Colonic mucosa (tissue), 4 donors: ENCODE data around the gene RAD51B. TPM values are rescaled to one million over a fixed set of nuclear protein-coding genes. Genes with fewer than 3 reads are reported as not detected.

Experiments used
- DNase-seq: peaks from one replicate; pipeline ENCODE4 v3.0.0-alpha.2; 2020
- H3K27ac ChIP-seq: fragments of 200-600 bp; one replicate; pipeline ENCODE4 v1.8.0; 2021
- H3K27me3 ChIP-seq: fragments of 200-600 bp; one replicate; pipeline ENCODE4 v1.8.0; 2021
- H3K36me3 ChIP-seq: fragments of 200-600 bp; one replicate; pipeline ENCODE4 v1.8.0; 2021
- H3K4me1 ChIP-seq: fragments of 200-600 bp; one replicate; pipeline ENCODE4 v1.8.0; 2021; ENCODE audit warnings: mild to moderate bottlenecking
- H3K4me3 ChIP-seq: fragments of 200-600 bp; one replicate; pipeline ENCODE4 v1.8.0; 2021
- H3K9ac ChIP-seq, 2 donors: one replicate each; pipeline ENCODE4 v1.7.0; 2013; ENCODE audit warnings: control low read depth in 2 of 2, low read depth in 2 of 2, low read length in 2 of 2
- H3K9me3 ChIP-seq: fragments of 200-600 bp; one replicate; pipeline ENCODE4 v1.8.0; 2021
- intact Hi-C: fragments of 100-400 bp; cut with DNase I; formaldehyde crosslinking; loops from one replicate; pipeline ENCODE4 v1.14.1; 2022
- total RNA-seq, 2 donors: library from RNA; stranded (reverse); fragmentation: NEBNext Ultra II Directional in 1 of 2; extraction: Animal tissue kit (Norgen Biotek cat#: 25700) in 1 of 2; gene quantifications; one replicate each; pipeline ENCODE4 v1.2.1, GENCODE V29; 2021
- TF ChIP-seq, protein P1 (sequence below): fragments of 200-600 bp; IDR thresholded peaks from one replicate; pipeline ENCODE4 v1.8.0; 2022; ENCODE audit warnings: antibody characterized with exemption, mild to moderate bottlenecking
- donor health status: healthy.
- donor health status: DM: no; HTN: no; CAD: no.
- donor health status: DM: no; HTN: no; CAD: no.

The RAD51B gene
- total RNA-seq, 2 donors from 2014 or later, result 12.7 to 22.0 TPM

DNA sequence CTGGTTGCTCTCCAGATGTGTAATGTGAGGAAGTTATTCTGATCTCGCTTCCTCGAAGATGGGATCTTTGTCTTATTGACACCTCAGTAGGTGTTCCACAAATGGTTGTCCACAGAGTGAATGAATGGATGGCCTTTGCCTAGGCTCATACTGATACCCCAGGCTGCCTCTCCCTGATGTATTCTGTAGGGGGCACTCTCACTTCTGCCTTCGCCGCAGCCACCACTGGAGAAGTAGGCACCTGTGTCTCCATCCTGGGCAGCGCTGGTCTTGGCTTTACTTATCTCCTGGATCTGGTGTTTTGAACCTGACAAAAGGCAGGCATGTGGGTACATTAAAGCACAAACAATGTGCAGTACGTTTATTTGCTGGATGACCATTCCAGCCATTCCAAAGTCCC, 891.2 kb downstream of the RAD51B start:
- no peaks in the 10 kb centered on the region for H3K27me3 ChIP-seq
- no peaks in the 10 kb centered on the region for H3K9me3 ChIP-seq
- H3K27ac ChIP-seq, result no peak overlapping the region
- H3K9ac ChIP-seq, result no peak overlapping the region
- H3K36me3 ChIP-seq, result no peaks in the 10 kb centered on the region
- H3K4me3 ChIP-seq, result no peak overlapping the region
- no peak for DNase-seq
- H3K4me1 ChIP-seq, result no peaks in the 10 kb centered on the region
- TF ChIP-seq, protein P1, sequence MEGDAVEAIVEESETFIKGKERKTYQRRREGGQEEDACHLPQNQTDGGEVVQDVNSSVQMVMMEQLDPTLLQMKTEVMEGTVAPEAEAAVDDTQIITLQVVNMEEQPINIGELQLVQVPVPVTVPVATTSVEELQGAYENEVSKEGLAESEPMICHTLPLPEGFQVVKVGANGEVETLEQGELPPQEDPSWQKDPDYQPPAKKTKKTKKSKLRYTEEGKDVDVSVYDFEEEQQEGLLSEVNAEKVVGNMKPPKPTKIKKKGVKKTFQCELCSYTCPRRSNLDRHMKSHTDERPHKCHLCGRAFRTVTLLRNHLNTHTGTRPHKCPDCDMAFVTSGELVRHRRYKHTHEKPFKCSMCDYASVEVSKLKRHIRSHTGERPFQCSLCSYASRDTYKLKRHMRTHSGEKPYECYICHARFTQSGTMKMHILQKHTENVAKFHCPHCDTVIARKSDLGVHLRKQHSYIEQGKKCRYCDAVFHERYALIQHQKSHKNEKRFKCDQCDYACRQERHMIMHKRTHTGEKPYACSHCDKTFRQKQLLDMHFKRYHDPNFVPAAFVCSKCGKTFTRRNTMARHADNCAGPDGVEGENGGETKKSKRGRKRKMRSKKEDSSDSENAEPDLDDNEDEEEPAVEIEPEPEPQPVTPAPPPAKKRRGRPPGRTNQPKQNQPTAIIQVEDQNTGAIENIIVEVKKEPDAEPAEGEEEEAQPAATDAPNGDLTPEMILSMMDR, result no peak
- intact Hi-C loops, result no loop called here

GRCh38 chr14:68711561-68712309, 892.2 kb downstream of the RAD51B start:
- intact Hi-C loops, result no loop called here
- H3K27ac ChIP-seq, result no peak overlapping the region
- TF ChIP-seq, protein P1, result no peak

DNA sequence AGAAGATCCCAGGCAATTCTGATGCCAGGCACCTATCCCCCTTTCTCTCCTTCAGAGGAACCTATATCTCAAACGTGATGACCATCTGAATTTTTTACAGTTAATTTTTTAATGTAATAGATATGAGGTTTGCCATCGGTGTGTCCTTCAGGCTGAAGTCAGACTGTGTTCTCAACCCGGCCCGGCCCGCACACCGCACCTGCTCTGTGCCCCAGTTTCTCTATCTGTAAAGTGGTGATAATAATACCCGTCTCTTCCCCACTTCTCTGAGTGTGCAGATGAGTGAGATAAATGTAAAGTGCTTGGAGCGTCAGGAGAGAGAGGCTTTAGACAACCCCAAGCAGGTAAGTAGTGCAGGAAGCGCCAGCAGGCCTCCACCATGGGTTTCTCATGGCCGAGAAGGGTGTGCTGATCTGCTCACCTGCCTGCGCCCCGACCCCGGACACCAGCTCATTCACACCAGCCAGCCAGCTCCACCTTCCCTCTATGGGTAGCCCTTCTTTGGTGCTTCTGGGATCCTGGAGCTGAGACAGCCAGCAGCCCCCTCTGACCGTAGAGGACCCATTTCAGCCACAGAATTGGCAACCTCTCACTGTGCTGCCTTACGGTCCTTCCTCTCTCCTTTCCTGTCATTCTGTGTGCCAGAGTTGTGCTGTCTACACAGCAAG, 893.3 kb downstream of the RAD51B start:
- Histone ChIP-seq H3K9me3 (no peaks in the 10 kb centered on the region), H3K27me3 (no peaks in the 10 kb centered on the region), H3K9ac (no peak overlapping the region), H3K4me1 (no peaks in the 10 kb centered on the region), H3K36me3 (no peaks in the 10 kb centered on the region), H3K27ac (no peak overlapping the region), H3K4me3 (no peak overlapping the region)
- TF ChIP-seq, protein P1, result no peak
- no peak for DNase-seq
- intact Hi-C loops, result no loop called here

More at GRCh38 chr14:68711561-68712309, 892.2 kb downstream of the RAD51B start:
- Histone ChIP-seq H3K4me3 (no peak overlapping the region), H3K9me3 (no peaks in the 10 kb centered on the region), H3K27me3 (no peaks in the 10 kb centered on the region), H3K9ac (no peak overlapping the region), H3K36me3 (no peaks in the 10 kb centered on the region), H3K4me1 (no peaks in the 10 kb centered on the region)
- DNase-seq, result no peak

GRCh38 chr14:68713782-68714181, 894.2 kb downstream of the RAD51B start:
- Histone ChIP-seq H3K36me3 (no peaks in the 10 kb centered on the region), H3K9ac (no peak overlapping the region), H3K4me3 (no peak overlapping the region), H3K4me1 (no peaks in the 10 kb centered on the region), H3K27me3 (no peaks in the 10 kb centered on the region), H3K9me3 (no peaks in the 10 kb centered on the region), H3K27ac (no peak overlapping the region)
- intact Hi-C loops, result no loop called here
- no peak for DNase-seq
- TF ChIP-seq, protein P1, result no peak

GRCh38 chr14:68714991-68715924, 895.7 kb downstream of the RAD51B start:
- Histone ChIP-seq H3K9ac (no peak overlapping the region), H3K9me3 (no peaks in the 10 kb centered on the region), H3K4me3 (no peak overlapping the region), H3K27me3 (no peaks in the 10 kb centered on the region), H3K27ac (no peak overlapping the region), H3K36me3 (no peaks in the 10 kb centered on the region), H3K4me1 (no peaks in the 10 kb centered on the region)
- TF ChIP-seq, protein P1, result no peak
- intact Hi-C loops, result no loop called here
- DNase-seq, result no peak
